HEK293T (cell line): ENCODE results near the gene FUT8.

Experiments
- CTCF ChIA-PET: fragments of 350-600 bp; formaldehyde crosslinking; extraction: SDS; loops from one replicate; lab custom pipeline; 2021; ENCODE audit warnings: antibody characterized with exemption, inconsistent platforms; lab: Yijun Ruan, JAX
- POLR2A ChIA-PET: fragments of 350-600 bp; formaldehyde crosslinking; extraction: SDS; loops from one replicate; lab custom pipeline; 2020; ENCODE audit warnings: antibody characterized with exemption, inconsistent platforms; lab: Yijun Ruan, JAX
- DNase-seq: peaks from one replicate; pipeline ENCODE4 v3.0.0; 2012; ENCODE audit warnings: mixed read lengths; ENCODE audit errors: extremely low spot score
- ARNT ChIP-seq: fragments of 450-650 bp; IDR thresholded peaks from 2 replicates; pipeline ENCODE4 v1.6.1; 2017; ENCODE audit warnings: mild to moderate bottlenecking
- BHLHE40 ChIP-seq: fragments of 450-650 bp; IDR thresholded peaks from 2 replicates; pipeline ENCODE4 v1.6.1; 2016; ENCODE audit warnings: mild to moderate bottlenecking, moderate library complexity, borderline replicate concordance
- CTBP1 ChIP-seq: fragments of 450-650 bp; IDR thresholded peaks from 2 replicates; pipeline ENCODE4 v1.6.1; 2016; ENCODE audit warnings: borderline replicate concordance
- ELF4 ChIP-seq: fragments of 450-650 bp; IDR thresholded peaks from 2 replicates; pipeline ENCODE4 v1.6.1; 2017; ENCODE audit warnings: antibody characterized with exemption
- FOXA1 ChIP-seq: fragments of 450-650 bp; IDR thresholded peaks from 2 replicates; pipeline ENCODE4 v1.6.1; 2016; ENCODE audit warnings: mild to moderate bottlenecking
- FOXK2 ChIP-seq: fragments of 450-650 bp; IDR thresholded peaks from 2 replicates; pipeline ENCODE4 v1.6.1; 2016; ENCODE audit warnings: mild to moderate bottlenecking
- FOXM1 ChIP-seq: fragments of 450-650 bp; IDR thresholded peaks from 2 replicates; pipeline ENCODE4 v1.6.1; 2017; ENCODE audit warnings: mild to moderate bottlenecking, borderline replicate concordance
- HDGF ChIP-seq: fragments of 450-650 bp; IDR thresholded peaks from 2 replicates; pipeline ENCODE4 v1.6.1; 2017; ENCODE audit warnings: antibody characterized with exemption, borderline replicate concordance
- L3MBTL2 ChIP-seq: fragments of 450-650 bp; conservative IDR thresholded peaks from 2 replicates; pipeline ENCODE4 v1.6.1; 2016; ENCODE audit warnings: mild to moderate bottlenecking
- LEF1 ChIP-seq: fragments of 450-650 bp; IDR thresholded peaks from 2 replicates; pipeline ENCODE4 v1.6.1; 2017; ENCODE audit warnings: mild to moderate bottlenecking, borderline replicate concordance
- NFRKB ChIP-seq: fragments of 450-650 bp; IDR thresholded peaks from 2 replicates; pipeline ENCODE4 v1.6.1; 2016; ENCODE audit warnings: mild to moderate bottlenecking, moderate library complexity
- PKNOX1 ChIP-seq: fragments of 450-650 bp; IDR thresholded peaks from 2 replicates; pipeline ENCODE4 v1.6.1; 2016
- SP1 ChIP-seq: fragments of 450-650 bp; IDR thresholded peaks from 2 replicates; pipeline ENCODE4 v1.6.1; 2017
- SUZ12 ChIP-seq: fragments of 450-650 bp; IDR thresholded peaks from 2 replicates; pipeline ENCODE4 v1.6.1; 2016; ENCODE audit warnings: mild to moderate bottlenecking
- TARDBP ChIP-seq: fragments of 450-650 bp; IDR thresholded peaks from 2 replicates; pipeline ENCODE4 v1.6.1; 2016
- ZNF384 ChIP-seq: fragments of 450-650 bp; IDR thresholded peaks from 2 replicates; pipeline ENCODE4 v1.6.1; 2016

FUT8 gene

DNA sequence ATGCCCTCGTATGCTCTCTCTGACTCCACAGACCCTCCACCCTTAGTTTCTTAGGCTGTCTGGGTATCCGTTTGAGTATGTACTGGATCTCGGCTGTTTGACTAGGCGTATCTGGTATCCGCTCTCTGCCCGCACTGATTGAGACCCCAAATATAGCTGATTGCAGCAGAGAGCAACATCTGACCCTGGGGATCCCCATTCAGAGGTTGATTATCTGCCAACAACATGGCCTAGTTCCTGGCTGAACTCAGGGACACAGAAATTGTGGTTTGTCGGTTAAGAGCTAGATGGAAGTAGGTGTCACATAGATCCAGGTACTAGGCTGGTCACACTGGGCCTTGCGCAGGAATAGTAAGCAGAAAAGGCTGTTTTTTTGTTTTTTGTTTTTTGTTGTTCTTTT, 359.9 kb downstream of the FUT8 start:
- POLR2A ChIA-PET = no interaction called here
- TF ChIP-seq ELF4 (no peak), HDGF (no peak), L3MBTL2 (no peak), FOXA1 (no peak), PKNOX1 (no peak), SUZ12 (no peak), ARNT (no peak), LEF1 (no peak), FOXM1 (no peak), FOXK2 (no peak), CTBP1 (no peak), TARDBP (no peak), NFRKB (no peak), SP1 (no peak), ZNF384 (no peak)
- CTCF ChIA-PET = interaction anchor here (0.7 kb wide), 1 partner anchor 17 kb away, joined by 5 read pairs; no protein-coding TSS in a partner anchor
- no peak for DNase-seq

DNA sequence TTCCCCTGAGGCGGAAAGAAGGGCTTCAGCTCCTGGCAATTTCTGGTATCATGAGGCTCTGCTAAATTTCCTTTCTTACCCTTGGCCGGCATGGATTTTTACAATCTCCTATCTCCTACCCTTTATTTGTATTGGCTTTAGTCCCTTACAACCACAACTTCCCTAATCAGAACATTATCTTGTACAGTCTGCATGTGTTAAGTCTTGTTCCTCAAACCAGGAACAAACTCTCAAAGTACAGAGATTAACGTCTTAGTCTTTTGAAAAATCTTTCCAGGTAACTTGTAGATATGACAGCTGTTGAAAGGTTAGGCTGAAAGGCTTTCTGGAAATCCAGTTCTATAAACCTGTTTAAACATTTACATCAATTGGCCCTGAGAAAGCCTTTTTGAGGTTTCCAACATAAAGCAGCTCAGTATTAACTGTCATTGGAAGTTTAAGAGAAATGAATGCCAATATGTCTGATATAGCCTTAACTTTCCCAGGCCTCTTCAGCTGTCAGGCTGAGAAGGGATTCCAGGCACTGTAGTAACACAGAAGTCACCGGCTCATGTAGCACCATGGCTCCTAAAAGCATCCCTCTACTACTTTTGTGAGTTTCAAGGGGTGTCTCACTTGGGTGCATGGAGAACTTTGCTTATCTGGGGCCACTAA, 360.5 kb downstream of the FUT8 start:
- POLR2A ChIA-PET = no interaction called here
- CTCF ChIA-PET = no interaction called here
- no peak for TF ChIP-seq L3MBTL2
- TF ChIP-seq CTBP1 = no peak
- no peak for TF ChIP-seq ZNF384
- no peak for TF ChIP-seq ELF4
- TF ChIP-seq FOXA1 = no peak
- TF ChIP-seq TARDBP = no peak
- no peak for TF ChIP-seq SUZ12
- no peak for TF ChIP-seq NFRKB
- TF ChIP-seq BHLHE40 = no peak
- TF ChIP-seq PKNOX1 = no peak
- DNase-seq = no peak

DNA sequence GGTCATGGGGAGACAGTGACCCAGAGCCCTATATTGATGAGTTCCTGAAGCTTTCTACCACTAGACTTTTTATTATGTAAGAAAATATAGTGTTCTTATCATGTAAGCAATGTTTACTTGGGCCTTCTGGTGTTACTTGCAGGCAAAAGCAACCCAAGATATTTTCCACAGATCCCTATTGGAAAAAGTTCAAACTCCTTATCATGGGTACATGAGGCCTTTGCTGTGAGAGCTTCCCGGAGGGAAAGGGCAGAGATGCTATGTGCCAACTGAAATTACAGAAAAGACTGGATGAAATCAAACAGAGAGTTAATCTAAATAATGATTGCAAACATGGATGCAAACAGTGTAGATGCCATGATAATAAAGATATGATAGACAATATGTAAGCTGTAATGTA, 361.5 kb downstream of the FUT8 start:
- ChIA-PET POLR2A (no interaction called here), CTCF (no interaction called here)
- DNase-seq = no peak
- no peak for TF ChIP-seq BHLHE40
- no peak for TF ChIP-seq ZNF384
- TF ChIP-seq ARNT = no peak
- no peak for TF ChIP-seq ELF4
- TF ChIP-seq NFRKB = no peak
- TF ChIP-seq SUZ12 = no peak
- no peak for TF ChIP-seq FOXK2
- TF ChIP-seq L3MBTL2 = no peak
- TF ChIP-seq PKNOX1 = no peak
- TF ChIP-seq TARDBP = no peak
- TF ChIP-seq LEF1 = no peak
- no peak for TF ChIP-seq SP1
- TF ChIP-seq FOXM1 = no peak
- no peak for TF ChIP-seq CTBP1
- TF ChIP-seq HDGF = no peak

- ChIA-PET POLR2A (no interaction called here), CTCF (no interaction called here)
- TF ChIP-seq SUZ12 = no peak
- TF ChIP-seq BHLHE40 = no peak
- no peak for TF ChIP-seq ELF4
- no peak for TF ChIP-seq ZNF384
- TF ChIP-seq FOXK2 = no peak
- no peak for TF ChIP-seq FOXA1
- DNase-seq = no peak
These were observed 363.8 kb downstream of the FUT8 start for GRCh38 chr14:65776193-65776852.

DNA sequence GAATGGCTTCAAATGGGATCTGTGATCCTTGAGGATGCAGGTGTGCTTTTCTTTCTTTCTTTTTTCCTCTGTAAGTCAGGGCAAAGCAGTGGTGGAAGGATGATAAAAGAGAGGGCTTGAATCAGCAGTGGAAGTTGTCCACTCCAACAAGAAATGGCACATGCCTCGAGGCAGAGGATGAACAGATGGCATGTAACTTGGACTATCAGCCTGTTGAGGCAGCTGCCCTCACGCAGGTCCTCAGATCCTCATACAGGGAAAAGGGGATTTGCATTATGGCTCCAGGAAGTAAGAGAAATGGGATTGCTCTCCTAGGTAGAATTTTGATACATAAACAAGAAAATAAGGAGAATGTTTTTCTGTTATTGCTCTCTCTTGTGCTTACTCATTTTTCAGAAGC, 368.0 kb downstream of the FUT8 start:
- CTCF ChIA-PET = interaction anchor here (0.7 kb wide), 1 partner anchor 266 kb away, joined by 4 read pairs; no protein-coding TSS in a partner anchor
- no peak for TF ChIP-seq SUZ12
- TF ChIP-seq NFRKB = no peak
- TF ChIP-seq SP1 = no peak
- no peak for TF ChIP-seq TARDBP
- no peak for TF ChIP-seq FOXA1
- TF ChIP-seq BHLHE40 = no peak
- no peak for TF ChIP-seq ZNF384
- no peak for TF ChIP-seq CTBP1
- POLR2A ChIA-PET = no interaction called here
- no peak for DNase-seq

- no peak for TF ChIP-seq ELF4
- no peak for TF ChIP-seq FOXK2
- TF ChIP-seq BHLHE40 = no peak
- no peak for TF ChIP-seq FOXA1
- no peak for TF ChIP-seq HDGF
- TF ChIP-seq NFRKB = no peak
- no peak for TF ChIP-seq SP1
- ChIA-PET CTCF (no interaction called here), POLR2A (no interaction called here)
- no peak for DNase-seq
These were observed 370.6 kb downstream of the FUT8 start for GRCh38 chr14:65783101-65783500.
